GM06990 (cell line): Measurements from ENCODE around the gene GLT8D2.

Experiments
- DNase-seq: peaks from one replicate; pipeline ENCODE4 v3.0.0-alpha.2; 2011; ENCODE audit not compliant: insufficient read length; ENCODE audit errors: extremely low read depth
- H3K27me3 ChIP-seq: replicated peaks from 2 replicates; pipeline ENCODE4 v1.6.0; 2011; ENCODE audit warnings: low read length; ENCODE audit not compliant: control insufficient read depth, insufficient read depth
- H3K36me3 ChIP-seq: 2 replicates; pipeline ENCODE4 v1.5.1; 2011; ENCODE audit warnings: low read length; ENCODE audit not compliant: control insufficient read depth, insufficient read depth
- H3K4me3 ChIP-seq: replicated peaks from 2 replicates; pipeline ENCODE4 v1.5.1; 2011; ENCODE audit warnings: low read depth, mild to moderate bottlenecking, control low read depth, low read length
- TF ChIP-seq, protein P1 (sequence below): IDR thresholded peaks from 2 replicates; pipeline ENCODE4 v1.5.1; 2011; ENCODE audit warnings: low read length, control low read depth, mild to moderate bottlenecking, inconsistent platforms; ENCODE audit not compliant: insufficient read depth, poor library complexity, severe bottlenecking

Gene GLT8D2

DNA sequence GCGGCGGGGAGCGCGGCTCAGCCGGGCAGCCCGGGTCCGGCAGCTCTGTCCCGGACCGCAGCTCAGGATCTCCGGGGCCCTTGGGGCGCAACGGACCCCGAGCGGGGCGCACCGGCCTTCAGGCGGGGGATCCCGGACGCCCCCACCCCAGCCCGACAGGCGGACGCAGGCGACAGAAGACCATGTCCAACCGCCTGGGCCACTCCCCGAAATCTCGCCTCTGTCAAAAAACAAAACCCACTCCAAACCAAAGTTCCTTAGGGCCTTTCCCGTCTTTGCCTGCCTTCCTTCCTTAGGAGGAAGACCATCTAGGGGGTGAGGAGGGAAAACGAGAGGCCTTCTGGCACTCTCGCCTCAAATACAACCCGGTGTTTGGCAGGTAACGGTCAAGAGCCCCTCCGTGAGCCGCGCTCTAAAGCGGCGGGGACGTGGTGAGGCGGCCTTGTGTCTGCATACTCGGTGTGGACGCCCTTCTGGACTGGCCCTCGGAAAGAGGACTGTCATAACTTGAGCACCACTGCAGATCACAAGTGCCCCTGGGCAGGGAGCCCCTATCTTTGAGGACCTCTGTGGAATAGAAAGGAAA, 14.9 kb upstream of the GLT8D2 start:
- TF ChIP-seq, protein P1, sequence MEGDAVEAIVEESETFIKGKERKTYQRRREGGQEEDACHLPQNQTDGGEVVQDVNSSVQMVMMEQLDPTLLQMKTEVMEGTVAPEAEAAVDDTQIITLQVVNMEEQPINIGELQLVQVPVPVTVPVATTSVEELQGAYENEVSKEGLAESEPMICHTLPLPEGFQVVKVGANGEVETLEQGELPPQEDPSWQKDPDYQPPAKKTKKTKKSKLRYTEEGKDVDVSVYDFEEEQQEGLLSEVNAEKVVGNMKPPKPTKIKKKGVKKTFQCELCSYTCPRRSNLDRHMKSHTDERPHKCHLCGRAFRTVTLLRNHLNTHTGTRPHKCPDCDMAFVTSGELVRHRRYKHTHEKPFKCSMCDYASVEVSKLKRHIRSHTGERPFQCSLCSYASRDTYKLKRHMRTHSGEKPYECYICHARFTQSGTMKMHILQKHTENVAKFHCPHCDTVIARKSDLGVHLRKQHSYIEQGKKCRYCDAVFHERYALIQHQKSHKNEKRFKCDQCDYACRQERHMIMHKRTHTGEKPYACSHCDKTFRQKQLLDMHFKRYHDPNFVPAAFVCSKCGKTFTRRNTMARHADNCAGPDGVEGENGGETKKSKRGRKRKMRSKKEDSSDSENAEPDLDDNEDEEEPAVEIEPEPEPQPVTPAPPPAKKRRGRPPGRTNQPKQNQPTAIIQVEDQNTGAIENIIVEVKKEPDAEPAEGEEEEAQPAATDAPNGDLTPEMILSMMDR = no peak
- Histone ChIP-seq H3K4me3 (peak overlapping the region; percentile 95), H3K36me3 (no peaks in the 10 kb centered on the region), H3K27me3 (no peaks in the 10 kb centered on the region)
- no peak for DNase-seq

DNA sequence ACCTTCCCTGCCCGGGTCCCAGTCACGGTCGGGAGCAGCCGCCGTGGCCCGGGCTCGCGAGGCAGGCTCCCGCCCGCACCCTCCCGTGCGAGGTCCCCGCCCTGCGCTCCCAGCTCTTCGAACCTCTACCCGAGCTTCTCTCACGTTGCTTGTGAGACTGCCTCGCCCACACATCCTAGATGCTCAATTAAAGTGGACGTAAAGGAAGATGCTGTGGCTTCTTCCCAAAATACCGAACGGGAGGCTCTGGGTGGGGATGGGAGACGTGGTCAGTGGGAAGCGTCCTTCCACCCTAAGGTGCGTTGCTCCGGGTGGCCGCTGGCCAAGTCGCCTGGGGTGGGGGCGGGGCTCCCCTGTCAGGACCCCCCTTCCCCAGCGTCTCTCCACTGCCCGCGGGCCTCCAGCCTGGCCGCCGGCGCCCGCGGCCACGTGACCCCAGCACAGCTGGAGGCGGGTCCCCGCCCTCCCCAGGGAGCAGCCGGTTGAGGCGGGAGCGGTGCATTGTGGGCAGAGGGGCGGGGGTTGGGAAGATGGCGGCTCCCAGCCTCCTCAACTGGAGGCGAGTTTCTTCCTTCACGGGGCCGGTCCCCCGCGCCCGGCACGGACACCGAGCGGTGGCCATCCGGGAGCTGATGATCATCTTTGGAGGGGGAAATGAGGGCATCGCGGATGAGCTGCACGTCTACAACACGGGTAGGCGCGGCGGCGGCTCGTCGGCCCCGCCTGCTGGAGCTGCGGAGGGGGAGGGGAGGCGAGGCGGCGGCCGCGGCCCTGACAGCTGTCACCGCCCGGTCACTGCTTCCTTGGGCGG, 14.2 kb upstream of the GLT8D2 start, which contains the start of gene HCFC2:
Gene HCFC2, plus strand, starts transcription at position 501 of the 811 bp plus-strand sequence. Its CDS starts 30 bp downstream, at position 531.
- H3K4me3 ChIP-seq = peak within 1 kb of the TSS; percentile 95
- H3K36me3 ChIP-seq = no peaks in the 10 kb centered on the region
- DNase-seq = peak; percentile 92
- TF ChIP-seq, protein P1 = no peak
- no peaks in the 10 kb centered on the region for H3K27me3 ChIP-seq

DNA sequence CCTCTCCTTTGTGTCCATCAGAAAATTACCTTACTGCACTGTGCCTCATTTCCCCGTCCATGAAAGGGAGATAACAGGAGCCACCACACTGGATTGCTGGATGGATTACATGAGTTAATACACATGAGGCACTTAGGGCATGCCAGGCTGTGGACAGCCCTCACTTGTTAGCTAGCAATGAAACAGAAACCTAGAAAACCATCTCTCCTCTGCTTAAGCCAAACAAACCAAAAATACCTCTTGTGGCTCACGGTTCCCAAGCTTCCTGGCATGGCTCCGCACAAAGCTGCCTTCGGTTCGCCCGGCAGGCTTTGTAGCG, 13.7 kb upstream of the GLT8D2 start:
- TF ChIP-seq, protein P1 = no peak
- DNase-seq = no peak
- Histone ChIP-seq H3K4me3 (peak overlapping the region; percentile 95), H3K36me3 (no peaks in the 10 kb centered on the region), H3K27me3 (no peaks in the 10 kb centered on the region)

DNA sequence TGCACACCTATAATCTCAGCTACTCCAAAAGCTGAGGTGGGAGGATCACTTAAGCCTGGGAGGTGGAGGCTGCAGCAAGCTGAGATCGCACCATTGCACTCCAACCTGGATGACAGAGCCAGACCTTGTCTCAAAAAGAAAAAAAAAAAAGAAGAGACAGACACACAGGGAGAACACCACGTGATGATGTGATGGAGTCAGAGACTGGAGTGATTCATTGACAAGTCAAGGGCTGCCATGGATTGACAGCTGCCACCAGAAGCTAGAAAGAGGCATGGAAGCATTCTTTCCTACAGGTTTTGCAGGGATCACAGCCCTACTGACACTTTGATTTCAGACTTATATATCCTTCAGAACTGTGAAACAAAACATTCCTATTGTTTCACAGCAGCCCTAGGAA, 10.8 kb upstream of the GLT8D2 start:
- TF ChIP-seq, protein P1 = no peak
- H3K36me3 ChIP-seq = no peaks in the 10 kb centered on the region
- DNase-seq = no peak

DNA sequence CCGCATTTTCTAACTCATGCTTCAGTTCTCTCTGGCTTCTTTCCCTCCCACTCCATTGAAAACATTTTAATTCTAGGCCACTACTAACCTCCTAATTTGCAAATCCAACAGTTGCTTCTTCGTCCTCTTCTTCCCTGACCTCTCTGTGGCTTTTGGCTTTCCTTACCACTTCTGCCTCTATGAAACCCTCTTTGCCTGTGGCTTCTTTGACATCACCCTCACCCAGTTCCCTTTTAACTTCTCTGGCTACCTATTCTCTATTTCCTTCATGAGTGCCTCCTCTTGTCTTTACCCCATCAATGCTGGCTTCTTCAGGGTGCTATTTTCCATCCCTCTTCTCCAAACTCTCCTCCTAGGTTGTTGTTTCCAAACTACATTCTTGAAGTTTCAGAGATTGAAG, 10.0 kb upstream of the GLT8D2 start:
- TF ChIP-seq, protein P1 = no peak
- DNase-seq = no peak
- no peaks in the 10 kb centered on the region for H3K27me3 ChIP-seq
- no peaks in the 10 kb centered on the region for H3K36me3 ChIP-seq
- H3K4me3 ChIP-seq = no peak overlapping the region

More for the DNA sequence above, 10.8 kb upstream of the GLT8D2 start:
- Histone ChIP-seq H3K27me3 (no peaks in the 10 kb centered on the region), H3K4me3 (no peak overlapping the region)
